Measurements from ENCODE around the gene RFX3. TPM values are rescaled to one million over a fixed set of nuclear protein-coding genes. Genes with fewer than 3 reads are reported as not detected.

Gene RFX3
- total and polyA plus RNA-seq, 2 donors (not counting 3 experiments of a cell fraction or from before 2014, with no cell fraction given): 4.8 to 10.5 TPM

- POLR2A ChIA-PET: no interaction called here
- Histone ChIP-seq H2AFZ (ENCODE audit: low read depth, low read length) (no peak overlapping the region), H3K4me1 (ENCODE audit: control insufficient read depth, extremely low read depth, insufficient read depth, low read length) (no peaks in the 10 kb centered on the region), H3K27me3 (ENCODE audit: control insufficient read depth in 2 of 2, insufficient read depth in 2 of 2, low read length in 2 of 2) (no peaks in the 10 kb centered on the region), H3K4me2 (ENCODE audit: insufficient read depth, low read length) (no peak overlapping the region), H3K79me2 (ENCODE audit: control insufficient read depth, insufficient read depth, low read length) (no peaks in the 10 kb centered on the region), H4K20me1 (replicated peaks; ENCODE audit: control insufficient read depth, extremely low read depth, insufficient read depth, low read length) (no peaks in the 10 kb centered on the region), H3K4me3 (replicated peaks in 1 of 3; ENCODE audit: insufficient read depth in 1 of 3, low read depth in 1 of 3, low read length in 3 of 3) (no peak overlapping the region), H3K9me3 (replicated peaks; ENCODE audit: control insufficient read depth, insufficient read depth, low read length) (no peaks in the 10 kb centered on the region), H3K9me1 (replicated peaks; ENCODE audit: control insufficient read depth, extremely low read depth, insufficient read depth, low read length) (no peaks in the 10 kb centered on the region), H3K27ac (ENCODE audit: insufficient read depth, low read depth, low read length) (no peak overlapping the region), H3K36me3 (ENCODE audit: control insufficient read depth in 2 of 2, extremely low read depth in 1 of 2, insufficient read depth in 2 of 2, low read length in 2 of 2) (no peaks in the 10 kb centered on the region), H3K9ac (replicated peaks; ENCODE audit: extremely low read depth, insufficient read depth, low read length) (no peak overlapping the region)
- intact Hi-C loops (cut with micrococcal nuclease): no loop called here
- TF ChIP-seq FOS (IDR thresholded peaks at IDR 0.05; ENCODE audit: borderline replicate concordance, insufficient read depth, low read length): no peak
- DNase-seq (ENCODE audit: low read depth, low spot score) (no peak), FAIRE-seq (no peak)
- no TSS peak for BruUV-seq (replicated peaks)
- CTCF ChIA-PET: interaction anchor here (1.4 kb wide), 1 partner anchor 164 kb away, joined by 3 read pairs; no protein-coding TSS in a partner anchor
- dilution Hi-C loops (cut with MboI; ENCODE audit: extremely low pct_ligation_motif_present, low sequenced_read_pairs): no loop called here
Observed at GRCh38 chr9:3277200-3277599, 248.6 kb downstream of the RFX3 start.

GRCh38 chr9:3271581-3271980 is 254.2 kb downstream of the RFX3 start:
- FAIRE-seq (no peak), DNase-seq (ENCODE audit: low read depth, low spot score) (no peak)
- Histone ChIP-seq H3K9ac (replicated peaks; ENCODE audit: extremely low read depth, insufficient read depth, low read length) (no peak overlapping the region), H3K79me2 (ENCODE audit: control insufficient read depth, insufficient read depth, low read length) (no peaks in the 10 kb centered on the region), H3K4me2 (ENCODE audit: insufficient read depth, low read length) (no peak overlapping the region), H3K4me1 (ENCODE audit: control insufficient read depth, extremely low read depth, insufficient read depth, low read length) (no peaks in the 10 kb centered on the region), H3K4me3 (replicated peaks in 1 of 3; ENCODE audit: insufficient read depth in 1 of 3, low read depth in 1 of 3, low read length in 3 of 3) (no peak overlapping the region), H3K9me3 (replicated peaks; ENCODE audit: control insufficient read depth, insufficient read depth, low read length) (no peaks in the 10 kb centered on the region), H4K20me1 (replicated peaks; ENCODE audit: control insufficient read depth, extremely low read depth, insufficient read depth, low read length) (no peaks in the 10 kb centered on the region), H3K27ac (ENCODE audit: insufficient read depth, low read depth, low read length) (no peak overlapping the region), H3K9me1 (replicated peaks; ENCODE audit: control insufficient read depth, extremely low read depth, insufficient read depth, low read length) (no peaks in the 10 kb centered on the region), H3K36me3 (ENCODE audit: control insufficient read depth in 2 of 2, extremely low read depth in 1 of 2, insufficient read depth in 2 of 2, low read length in 2 of 2) (no peaks in the 10 kb centered on the region), H2AFZ (ENCODE audit: low read depth, low read length) (no peak overlapping the region), H3K27me3 (ENCODE audit: control insufficient read depth in 2 of 2, insufficient read depth in 2 of 2, low read length in 2 of 2) (no peaks in the 10 kb centered on the region)
- no TSS peak for BruUV-seq (replicated peaks)
- dilution Hi-C loops (cut with MboI; ENCODE audit: extremely low pct_ligation_motif_present, low sequenced_read_pairs) (no loop called here), intact Hi-C loops (cut with micrococcal nuclease) (no loop called here)
- TF ChIP-seq JUN (IDR thresholded peaks at IDR 0.05; ENCODE audit: borderline replicate concordance, insufficient read depth, insufficient read length, low read depth) (no peak), GATA2 (IDR thresholded peaks at IDR 0.05; ENCODE audit: insufficient read depth, insufficient read length, low read depth, low read length) (no peak), MYC (IDR thresholded peaks at IDR 0.05; ENCODE audit: low read depth, low read length) (no peak), POLR2AphosphoS5 (IDR thresholded peaks at IDR 0.05; ENCODE audit: insufficient read depth, low read depth, low read length) (no peak), FOS (IDR thresholded peaks at IDR 0.05; ENCODE audit: borderline replicate concordance, insufficient read depth, low read length) (no peak), EZH2 (IDR thresholded peaks at IDR 0.05; ENCODE audit: borderline replicate concordance, low read depth, low read length, severe bottlenecking) (no peak), POLR2A (IDR thresholded peaks at IDR 0.05; ENCODE audit: low read depth, low read length) (no peak), MAX (IDR thresholded peaks at IDR 0.05; ENCODE audit: insufficient read depth, insufficient read length) (no peak)
- TF ChIP-seq, protein P1, sequence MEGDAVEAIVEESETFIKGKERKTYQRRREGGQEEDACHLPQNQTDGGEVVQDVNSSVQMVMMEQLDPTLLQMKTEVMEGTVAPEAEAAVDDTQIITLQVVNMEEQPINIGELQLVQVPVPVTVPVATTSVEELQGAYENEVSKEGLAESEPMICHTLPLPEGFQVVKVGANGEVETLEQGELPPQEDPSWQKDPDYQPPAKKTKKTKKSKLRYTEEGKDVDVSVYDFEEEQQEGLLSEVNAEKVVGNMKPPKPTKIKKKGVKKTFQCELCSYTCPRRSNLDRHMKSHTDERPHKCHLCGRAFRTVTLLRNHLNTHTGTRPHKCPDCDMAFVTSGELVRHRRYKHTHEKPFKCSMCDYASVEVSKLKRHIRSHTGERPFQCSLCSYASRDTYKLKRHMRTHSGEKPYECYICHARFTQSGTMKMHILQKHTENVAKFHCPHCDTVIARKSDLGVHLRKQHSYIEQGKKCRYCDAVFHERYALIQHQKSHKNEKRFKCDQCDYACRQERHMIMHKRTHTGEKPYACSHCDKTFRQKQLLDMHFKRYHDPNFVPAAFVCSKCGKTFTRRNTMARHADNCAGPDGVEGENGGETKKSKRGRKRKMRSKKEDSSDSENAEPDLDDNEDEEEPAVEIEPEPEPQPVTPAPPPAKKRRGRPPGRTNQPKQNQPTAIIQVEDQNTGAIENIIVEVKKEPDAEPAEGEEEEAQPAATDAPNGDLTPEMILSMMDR (IDR thresholded peaks at IDR 0.05; ENCODE audit: extremely low read depth in 1 of 2, insufficient read depth in 1 of 2, low read depth in 1 of 2, low read length in 2 of 2): no peak
- ChIA-PET CTCF (no interaction called here), POLR2A (no interaction called here)
